Tibial nerve (tissue), 4 donors: Measurements from ENCODE around the gene SLC6A16. TPM values are rescaled to one million over a fixed set of nuclear protein-coding genes. Genes with fewer than 3 reads are reported as not detected.

Experiments
- DNase-seq, 2 donors: peaks; one replicate each; pipeline ENCODE4 v3.0.0-alpha.2; 2019; ENCODE audit warnings: low spot score in 2 of 2
- H3K27ac ChIP-seq, 4 donors: fragments of 200-600 bp; sonication (generic) in 3 of 4; one replicate each; pipeline ENCODE4 v1.5.1; 2017 to 2019; ENCODE audit warnings: mild to moderate bottlenecking in 1 of 4
- H3K27me3 ChIP-seq, 2 donors: fragments of 200-600 bp; sonication (generic) in 1 of 2; one replicate each; pipeline versions ENCODE4 v1.5.1 to v1.6.0; 2017 to 2019
- H3K36me3 ChIP-seq, 3 donors: fragments of 200-600 bp; sonication (generic); one replicate each; pipeline ENCODE4 v1.5.1; 2018 to 2019
- H3K4me1 ChIP-seq, 4 donors: fragments of 200-600 bp; sonication (generic) in 3 of 4; one replicate each; pipeline ENCODE4 v1.5.1; 2017 to 2019
- H3K4me3 ChIP-seq, 4 donors: fragments of 200-600 bp; sonication (generic) in 3 of 4; one replicate each; pipeline ENCODE4 v1.5.1; 2017 to 2019; ENCODE audit warnings: mild to moderate bottlenecking in 1 of 4, moderate library complexity in 1 of 4
- H3K9me3 ChIP-seq, 4 donors: fragments of 200-600 bp; sonication (generic) in 3 of 4; one replicate each; pipeline ENCODE4 v1.5.1; 2017 to 2019
- EP300 ChIP-seq, 2 donors: sonication (generic); formaldehyde crosslinking; IDR thresholded peaks; one replicate each; pipeline ENCODE4 v1.6.1; 2017; ENCODE audit warnings: antibody characterized with exemption in 2 of 2, mild to moderate bottlenecking in 1 of 2
- POLR2A ChIP-seq, 2 donors: fragments of 450-650 bp; IDR thresholded peaks; one replicate each; pipeline ENCODE4 v1.6.1; 2017; ENCODE audit warnings: antibody characterized with exemption in 2 of 2, mild to moderate bottlenecking in 2 of 2, moderate library complexity in 2 of 2
- WGBS, 2 donors: methylation state at CpG; one replicate each; pipeline ENCODE4 v1.1.5; 2018; 5-methylcytosine and 5-hydroxymethylcytosine counted together
- total RNA-seq, 4 donors: library from RNA; depleted of rRNA; stranded (reverse); fragments of >200 nt; gene quantifications; one replicate each; pipeline ENCODE4 v1.1.0, GENCODE V29; 2016
- TF ChIP-seq, protein P1 (sequence below), 5 experiments: fragments of 200-600 bp in 3 of 5; fragments of 450-650 bp in 2 of 5; sonication (generic) in 3 of 5; IDR thresholded peaks; one replicate each; pipeline ENCODE4 v1.5.1; 2016 to 2019; ENCODE audit warnings: antibody characterized with exemption in 5 of 5, mild to moderate bottlenecking in 3 of 5, moderate library complexity in 2 of 5

Gene SLC6A16
- total RNA-seq, 4 donors from 2014 or later, result 2.6 to 4.6 (median 3.4) TPM

DNA sequence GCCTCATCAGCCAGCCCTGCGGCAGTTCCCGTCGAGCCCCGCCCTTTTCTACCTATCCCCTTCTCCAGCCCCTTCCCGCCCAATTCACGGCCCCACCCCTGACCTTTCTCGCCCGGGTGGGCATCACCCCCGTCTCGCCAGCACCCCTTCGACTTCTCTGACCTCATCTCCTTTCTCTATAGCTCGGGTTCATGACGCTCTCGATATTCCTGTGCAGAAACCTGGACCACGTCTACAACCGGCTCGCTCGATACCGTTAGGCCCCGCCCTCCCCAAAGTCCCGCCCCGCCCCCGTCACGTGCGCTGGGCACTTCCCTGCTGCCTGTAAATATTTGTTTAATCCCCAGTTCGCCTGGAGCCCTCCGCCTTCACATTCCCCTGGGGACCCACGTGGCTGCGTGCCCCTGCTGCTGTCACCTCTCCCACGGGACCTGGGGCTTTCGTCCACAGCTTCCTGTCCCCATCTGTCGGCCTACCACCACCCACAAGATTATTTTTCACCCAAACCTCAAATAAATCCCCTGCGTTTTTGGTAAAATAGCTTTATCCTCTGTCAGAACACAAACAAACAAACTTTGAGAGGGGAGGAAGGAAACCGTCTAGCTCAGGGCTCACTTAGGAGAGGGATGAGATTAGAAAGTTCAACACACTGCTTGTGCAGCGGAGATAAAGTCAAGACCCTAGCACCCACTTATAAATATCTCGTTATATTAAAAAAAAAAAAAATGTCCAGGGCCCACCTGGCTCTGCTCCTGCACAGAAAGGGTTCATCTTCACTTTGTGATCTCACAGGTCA lies 15.3 kb upstream of the SLC6A16 start:
- H3K4me1 ChIP-seq, result peaks cover 0 to 37% (median 8%) of the 10 kb centered on the region in 4 donors
- peaks cover 0 to 47% (median 0%) of the 10 kb centered on the region in 3 donors for H3K36me3 ChIP-seq
- no peaks in the 10 kb centered on the region for H3K9me3 ChIP-seq
- H3K27me3 ChIP-seq, result peaks cover 0 to 17% of the 10 kb centered on the region in 2 donors
- peak; percentile 51 to 62 for DNase-seq
- H3K4me3 ChIP-seq, result peak overlapping the region; percentile 23 to 58 (median 38)
- 20 to 26% methylated on average over 36 of the region's 36 CpGs for WGBS, 2 donors
- TF ChIP-seq POLR2A (IDR thresholded peaks at IDR 0.05) (no peak), EP300 (IDR thresholded peaks at IDR 0.05) (peak in 1 of 2 donors; percentile 31)
- TF ChIP-seq, protein P1, sequence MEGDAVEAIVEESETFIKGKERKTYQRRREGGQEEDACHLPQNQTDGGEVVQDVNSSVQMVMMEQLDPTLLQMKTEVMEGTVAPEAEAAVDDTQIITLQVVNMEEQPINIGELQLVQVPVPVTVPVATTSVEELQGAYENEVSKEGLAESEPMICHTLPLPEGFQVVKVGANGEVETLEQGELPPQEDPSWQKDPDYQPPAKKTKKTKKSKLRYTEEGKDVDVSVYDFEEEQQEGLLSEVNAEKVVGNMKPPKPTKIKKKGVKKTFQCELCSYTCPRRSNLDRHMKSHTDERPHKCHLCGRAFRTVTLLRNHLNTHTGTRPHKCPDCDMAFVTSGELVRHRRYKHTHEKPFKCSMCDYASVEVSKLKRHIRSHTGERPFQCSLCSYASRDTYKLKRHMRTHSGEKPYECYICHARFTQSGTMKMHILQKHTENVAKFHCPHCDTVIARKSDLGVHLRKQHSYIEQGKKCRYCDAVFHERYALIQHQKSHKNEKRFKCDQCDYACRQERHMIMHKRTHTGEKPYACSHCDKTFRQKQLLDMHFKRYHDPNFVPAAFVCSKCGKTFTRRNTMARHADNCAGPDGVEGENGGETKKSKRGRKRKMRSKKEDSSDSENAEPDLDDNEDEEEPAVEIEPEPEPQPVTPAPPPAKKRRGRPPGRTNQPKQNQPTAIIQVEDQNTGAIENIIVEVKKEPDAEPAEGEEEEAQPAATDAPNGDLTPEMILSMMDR (IDR thresholded peaks at IDR 0.05), result no peak
- peak overlapping the region; percentile 68 to 88 (median 80) for H3K27ac ChIP-seq

DNA sequence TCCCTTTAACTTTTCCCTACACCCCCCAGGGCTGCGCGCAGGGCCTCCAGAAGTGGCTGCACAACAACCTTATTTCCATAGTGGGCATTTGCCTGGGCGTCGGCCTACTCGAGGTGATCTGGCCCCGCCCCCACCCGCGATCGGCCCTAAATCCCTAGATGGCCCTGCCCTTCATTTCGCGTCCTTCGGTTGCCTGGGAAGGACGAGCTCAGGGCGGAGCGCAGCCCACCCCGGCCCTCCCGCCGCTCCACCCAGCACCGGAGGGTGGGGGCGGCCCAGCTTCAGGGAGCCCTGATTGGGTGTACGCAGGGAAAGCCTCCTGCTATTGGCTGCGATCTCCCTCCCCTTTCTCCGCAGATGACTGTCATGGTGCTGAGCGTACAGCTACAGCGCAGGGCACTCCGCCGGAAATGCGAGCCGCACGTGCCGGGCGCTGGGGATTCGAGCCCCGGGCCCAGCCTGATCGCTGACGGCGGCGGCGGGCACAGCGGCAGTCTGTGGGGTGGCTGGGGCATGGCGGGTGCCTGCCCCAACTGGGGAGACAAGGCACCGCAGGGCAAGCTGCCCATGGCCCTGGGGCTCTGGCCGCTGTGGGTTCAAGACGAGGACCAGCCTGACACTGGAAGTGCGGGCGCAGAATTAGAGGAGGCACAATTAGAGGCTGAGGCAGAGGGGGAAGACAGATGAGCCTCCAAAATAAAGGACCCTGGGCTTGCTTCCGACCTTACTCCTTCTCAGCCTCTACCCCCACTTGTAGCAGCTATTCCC lies 14.5 kb upstream of the SLC6A16 start:
- TF ChIP-seq EP300 (IDR thresholded peaks at IDR 0.05), result peak; percentile 73 to 84
- TF ChIP-seq POLR2A (IDR thresholded peaks at IDR 0.05), result peak in 1 of 2 donors; percentile 67
- TF ChIP-seq, protein P1 (IDR thresholded peaks at IDR 0.05), result no peak
- H3K9me3 ChIP-seq, result no peaks in the 10 kb centered on the region
- peaks cover 0 to 39% (median 0%) of the 10 kb centered on the region in 3 donors for H3K36me3 ChIP-seq
- peak overlapping the region; percentile 56 to 88 (median 80) for H3K27ac ChIP-seq
- peak; percentile 73 to 77 for DNase-seq
- peak overlapping the region; percentile 23 to 58 (median 38) for H3K4me3 ChIP-seq
- 15 to 17% methylated on average over 24 of the region's 47 CpGs for WGBS, 2 donors
- peaks cover 0 to 37% (median 8%) of the 10 kb centered on the region in 4 donors for H3K4me1 ChIP-seq
- H3K27me3 ChIP-seq, result peaks cover 0 to 17% of the 10 kb centered on the region in 2 donors

DNA sequence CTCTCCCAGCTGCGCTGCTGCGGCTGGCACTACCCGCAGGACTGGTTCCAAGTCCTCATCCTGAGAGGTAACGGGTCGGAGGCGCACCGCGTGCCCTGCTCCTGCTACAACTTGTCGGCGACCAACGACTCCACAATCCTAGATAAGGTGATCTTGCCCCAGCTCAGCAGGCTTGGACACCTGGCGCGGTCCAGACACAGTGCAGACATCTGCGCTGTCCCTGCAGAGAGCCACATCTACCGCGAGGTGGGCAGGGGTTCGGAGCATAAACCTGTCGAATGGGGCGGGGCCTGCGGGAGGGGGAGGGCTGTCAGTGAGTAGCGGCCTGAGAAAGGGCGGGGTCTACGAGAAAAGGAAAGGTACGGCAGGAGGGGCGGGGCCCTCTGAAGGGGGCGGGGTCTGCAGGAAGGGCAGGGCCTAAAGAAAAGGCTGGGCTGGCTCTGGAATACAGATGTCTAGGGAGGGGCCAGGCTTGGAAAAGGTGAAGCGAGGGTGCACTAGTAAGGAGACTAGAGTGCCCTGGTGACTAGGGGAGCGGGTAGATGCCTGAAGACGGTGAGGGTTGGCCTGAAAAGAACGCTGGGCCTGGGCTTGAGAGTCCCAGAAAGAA lies 13.8 kb upstream of the SLC6A16 start:
- H3K36me3 ChIP-seq, result peaks cover 0 to 32% (median 0%) of the 10 kb centered on the region in 3 donors
- 9 to 15% methylated on average over 25 to 30 of the region's 30 CpGs for WGBS, 2 donors
- TF ChIP-seq POLR2A (IDR thresholded peaks at IDR 0.05), result no peak
- TF ChIP-seq, protein P1 (IDR thresholded peaks at IDR 0.05), result no peak
- no peak for TF ChIP-seq EP300 (IDR thresholded peaks at IDR 0.05)
- H3K4me1 ChIP-seq, result peaks cover 0 to 37% (median 8%) of the 10 kb centered on the region in 4 donors
- no peaks in the 10 kb centered on the region for H3K9me3 ChIP-seq
- H3K27ac ChIP-seq, result peak overlapping the region in 1 of 4 donors; percentile 88
- peak overlapping the region; percentile 23 to 58 (median 36) for H3K4me3 ChIP-seq
- peaks cover 0 to 17% of the 10 kb centered on the region in 2 donors for H3K27me3 ChIP-seq
- DNase-seq, result peak in 1 of 2 donors; percentile 29

DNA sequence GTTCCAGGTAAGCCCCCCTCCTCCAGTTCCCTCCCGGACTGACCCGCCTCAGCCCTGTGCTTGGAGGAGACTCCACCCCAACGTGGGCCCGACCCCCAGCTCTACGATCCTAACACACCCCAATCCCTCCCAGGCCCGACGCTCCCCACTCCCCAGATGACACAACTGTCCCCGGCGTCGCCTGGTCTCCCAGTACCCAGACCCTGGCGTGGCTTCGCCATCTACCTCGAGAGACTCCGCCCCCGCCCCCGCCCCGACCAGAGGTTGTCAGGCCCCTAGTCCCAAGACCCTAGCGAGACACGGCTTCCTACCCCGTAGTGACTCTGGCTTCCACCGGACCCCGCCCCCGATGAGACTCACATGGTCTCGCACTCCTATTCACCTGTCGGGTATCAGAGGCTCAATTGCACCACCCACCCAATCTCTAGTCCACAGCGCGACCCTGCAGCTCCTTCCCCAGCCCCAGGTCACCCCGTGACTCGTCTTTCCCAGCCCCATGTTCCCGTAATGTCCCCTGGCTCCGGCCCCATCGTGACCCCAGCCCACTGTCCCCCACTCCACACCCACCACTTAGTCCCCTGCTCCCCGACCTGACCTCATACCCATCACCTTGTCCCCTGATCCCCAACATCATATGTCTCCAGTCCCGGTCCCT lies 13.2 kb upstream of the SLC6A16 start:
- DNase-seq, result no peak
- H3K4me3 ChIP-seq, result peak overlapping the region in 1 of 4 donors; percentile 58
- 29 to 37% methylated on average over 34 of the region's 34 CpGs for WGBS, 2 donors
- peaks cover 0 to 37% (median 8%) of the 10 kb centered on the region in 4 donors for H3K4me1 ChIP-seq
- no peak overlapping the region for H3K27ac ChIP-seq
- TF ChIP-seq EP300 (IDR thresholded peaks at IDR 0.05), result no peak
- TF ChIP-seq POLR2A (IDR thresholded peaks at IDR 0.05), result no peak
- TF ChIP-seq, protein P1 (IDR thresholded peaks at IDR 0.05), result no peak
- H3K36me3 ChIP-seq, result peaks cover 0 to 25% (median 0%) of the 10 kb centered on the region in 3 donors
- H3K27me3 ChIP-seq, result peaks cover 0 to 17% of the 10 kb centered on the region in 2 donors
- no peaks in the 10 kb centered on the region for H3K9me3 ChIP-seq
